ENCODE measurements around the gene VTI1B. TPM values are rescaled to one million over a fixed set of nuclear protein-coding genes. Genes with fewer than 3 reads are reported as not detected.

VTI1B gene, protein sequence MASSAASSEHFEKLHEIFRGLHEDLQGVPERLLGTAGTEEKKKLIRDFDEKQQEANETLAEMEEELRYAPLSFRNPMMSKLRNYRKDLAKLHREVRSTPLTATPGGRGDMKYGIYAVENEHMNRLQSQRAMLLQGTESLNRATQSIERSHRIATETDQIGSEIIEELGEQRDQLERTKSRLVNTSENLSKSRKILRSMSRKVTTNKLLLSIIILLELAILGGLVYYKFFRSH
- total RNA-seq: 50.0 and 54.2 TPM in 2 replicates

DNA sequence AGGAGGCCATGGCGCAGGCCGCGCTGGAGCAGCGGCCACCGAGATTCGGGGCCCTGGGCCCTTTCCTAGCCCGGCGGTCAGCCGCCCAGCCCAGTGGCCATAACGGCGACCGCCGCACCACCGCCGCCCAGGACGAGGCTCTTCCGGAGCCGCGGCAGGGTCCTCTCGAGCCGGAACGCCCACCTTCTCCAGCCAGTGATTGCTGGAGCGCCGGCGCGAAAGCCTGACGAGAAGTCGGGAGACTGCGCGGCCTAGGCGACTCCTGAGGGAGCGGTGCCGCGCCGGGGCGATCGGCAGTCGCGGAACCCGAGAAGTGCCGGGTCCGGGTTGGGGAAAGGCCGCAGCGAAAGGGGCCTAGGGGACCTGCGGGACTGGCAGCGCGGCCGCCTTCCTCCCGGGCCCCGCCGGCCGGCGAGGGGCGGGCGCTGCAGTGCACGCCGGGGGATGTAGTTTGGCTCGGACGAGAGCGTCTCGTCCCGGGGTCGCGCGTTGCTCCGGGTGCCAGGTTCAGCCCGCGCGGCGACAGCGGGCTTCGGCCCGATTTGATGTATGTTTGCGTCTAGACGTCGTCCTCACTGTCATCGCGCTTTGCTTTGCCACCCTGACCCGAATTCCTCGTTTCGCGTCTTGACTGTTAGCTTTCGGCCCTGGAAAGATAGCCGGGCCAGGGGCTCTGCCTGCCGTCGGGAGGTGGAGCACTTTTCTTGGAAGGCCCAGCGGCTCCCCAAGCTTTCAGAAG, at the start of gene VTI1B:
TSS of gene VTI1B (minus strand) at position 153 of the 739 bp plus-strand sequence. CDS start at position 10, 143 bp downstream.

DNA sequence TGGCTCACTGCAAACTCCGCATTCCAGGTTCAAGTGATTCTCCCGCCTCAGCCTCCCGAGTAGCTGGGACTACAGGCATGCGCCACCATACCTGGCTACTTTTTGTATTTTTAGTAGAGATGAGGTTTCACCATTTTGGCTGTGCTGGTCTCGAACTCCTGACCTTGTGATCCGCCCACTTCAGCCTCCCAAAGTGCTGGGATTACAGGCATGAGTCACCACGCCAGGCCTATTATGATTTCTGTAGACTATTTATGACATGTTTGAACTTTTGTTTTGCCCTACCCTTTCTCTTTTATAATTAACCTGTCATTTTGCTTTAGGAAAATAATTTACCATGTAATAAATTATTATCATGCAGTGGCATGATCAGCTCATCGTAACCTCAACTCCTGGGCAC, 27.1 kb upstream of the VTI1B start, which contains the start of gene RDH12:
TSS of gene RDH12 (plus strand) at position 395 of the 400 bp plus-strand sequence. CDS start 20,757 bp downstream, outside the sequence.

GRCh38 chr14:67695394-67695949, 21.0 kb upstream of the VTI1B start, which contains the start of gene RDH11:
Gene RDH11 (minus strand): TSS chr14:67695764. CDS start chr14:67695703, 61 bp downstream.

GRCh38 chr14:67619446-67620216, 54.8 kb downstream of the VTI1B start, which contains the start of gene ARG2:
Gene ARG2 (plus strand): TSS chr14:67619920. CDS start chr14:67619978, 58 bp downstream.

DNA sequence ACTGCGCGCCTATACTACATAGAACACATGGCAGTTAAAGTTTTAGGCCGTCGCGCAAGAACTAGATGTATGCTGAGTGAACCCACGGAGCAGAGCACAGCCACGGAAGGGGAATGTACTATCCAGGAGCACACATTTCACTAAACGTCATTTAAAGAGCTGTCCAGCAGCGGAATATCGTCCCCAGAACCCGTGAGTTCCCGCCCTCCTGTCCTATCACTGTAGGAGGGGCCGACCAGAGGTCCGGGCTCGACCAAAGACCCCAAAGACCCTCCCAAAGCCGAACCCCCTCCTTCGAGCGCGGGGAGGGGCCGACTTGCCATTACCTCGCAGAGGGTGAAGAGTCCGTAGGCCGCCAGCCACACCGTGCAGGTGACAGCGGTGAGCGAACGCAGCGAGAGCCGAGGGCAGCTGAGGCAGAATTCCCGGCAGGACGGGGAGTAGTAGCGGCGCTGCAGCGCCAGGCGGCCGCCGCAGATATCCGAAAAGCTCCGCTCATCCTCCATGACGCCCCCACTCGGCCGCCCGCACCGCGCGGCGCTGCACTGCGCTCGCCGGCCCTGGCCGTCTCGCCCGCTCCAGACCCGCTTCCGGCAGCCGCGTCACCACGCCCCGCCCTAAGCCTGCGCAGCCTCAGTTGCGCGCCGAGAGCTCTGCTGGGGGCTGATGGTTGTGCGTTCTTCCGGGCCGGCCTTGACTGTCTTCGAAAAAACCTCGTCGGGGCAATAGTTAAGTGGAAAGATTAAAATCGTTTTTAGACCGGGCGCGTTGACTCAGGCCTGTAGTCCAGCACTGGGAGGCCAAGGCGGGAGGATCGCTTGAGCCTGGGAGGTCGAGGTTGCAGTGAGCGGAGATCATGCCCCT, 74.5 kb downstream of the VTI1B start, which contains the start of gene PIGH:
TSS of gene PIGH (minus strand) at position 571 of the 864 bp plus-strand sequence. CDS start at position 506, 65 bp downstream.

Small RNAs within 50 kb of the gene (small RNA-seq; reads per million reads assigned to genes)
- gene AL132640.3: not detected
- gene RF00019: not detected
- not detected for gene RN7SL369P
- gene RNA5SP386: not detected

Other genes starting within 250 kb of the VTI1B start
- under 0.01 TPM in 2 replicates for gene TMEM229B, start 185.9 kb downstream of the VTI1B start, total RNA-seq
- 0.10 and 0.33 TPM in 2 replicates for gene PLEKHH1, start 141.3 kb downstream of the VTI1B start, total RNA-seq
- gene PIGH, start 74.4 kb downstream of the VTI1B start, total RNA-seq: 9.2 and 10.8 TPM in 2 replicates
- 18.5 and 20.6 TPM in 2 replicates for gene ARG2, start 54.7 kb downstream of the VTI1B start, total RNA-seq
- gene RDH11, start 21.1 kb upstream of the VTI1B start, total RNA-seq: 73.8 and 94.1 TPM in 2 replicates
- not detected in 2 replicates for gene RDH12, start 27.3 kb upstream of the VTI1B start, total RNA-seq
- gene ZFYVE26, start 142.0 kb upstream of the VTI1B start, total RNA-seq: 32.2 and 34.0 TPM in 2 replicates
- gene RAD51B, start 145.1 kb upstream of the VTI1B start, total RNA-seq: 9.1 and 13.2 TPM in 2 replicates

Measured in vein endothelial cell (primary cell).